Body of pancreas (tissue), 4 donors: Measurements from ENCODE around the gene DENND4A. TPM values are rescaled to one million over a fixed set of nuclear protein-coding genes. Genes with fewer than 3 reads are reported as not detected.

Experiments
- ATAC-seq: fragments of 150-250 bp; one replicate; pipeline ENCODE4 v1.9.1; 2016
- DNase-seq, 4 donors: peaks; one replicate each; pipeline ENCODE4 v3.0.0-alpha.2; 2019
- H3K27ac ChIP-seq, 4 donors: fragments of 200-600 bp; sonication (generic); 1 replicate in 3 of 4; 2 replicates in 1 of 4; pipeline versions ENCODE4 v1.5.1 to v1.6.1; 2016 to 2019; ENCODE audit warnings: mild to moderate bottlenecking in 1 of 4, mixed read lengths in 1 of 4, moderate library complexity in 1 of 4
- H3K27me3 ChIP-seq, 2 donors: fragments of 200-600 bp; sonication (generic); one replicate each; pipeline ENCODE4 v1.6.0; 2016; ENCODE audit warnings: mild to moderate bottlenecking in 1 of 2
- H3K36me3 ChIP-seq, 2 donors: fragments of 200-600 bp; sonication (generic); replicated peaks in 1 of 2; 2 replicates each; pipeline ENCODE4 v1.5.1; 2016; ENCODE audit warnings: low read depth in 2 of 2; ENCODE audit not compliant: insufficient read depth in 1 of 2
- H3K4me1 ChIP-seq: fragments of 200-600 bp; sonication (generic); one replicate; pipeline ENCODE4 v1.6.0; 2016
- H3K4me3 ChIP-seq, 2 donors: fragments of 200-600 bp; sonication (generic); 1 replicate in 1 of 2; 2 replicates in 1 of 2; pipeline ENCODE4 v1.5.1; 2016 to 2019
- H3K9me3 ChIP-seq, 3 donors: fragments of 200-600 bp; sonication (generic); 1 replicate in 2 of 3; 2 replicates in 1 of 3; pipeline ENCODE4 v1.5.1; 2016
- POLR2A ChIP-seq, 3 donors: fragments of 450-650 bp; IDR thresholded peaks; one replicate each; pipeline ENCODE4 v1.6.1; 2016; ENCODE audit warnings: antibody characterized with exemption in 3 of 3, mild to moderate bottlenecking in 2 of 3
- WGBS, 2 donors: methylation state at CpG; one replicate each; pipeline ENCODE4 v1.1.5; 2017; 5-methylcytosine and 5-hydroxymethylcytosine counted together
- intact Hi-C: fragments of 100-400 bp; cut with DNase I; formaldehyde crosslinking; loops from one replicate; pipeline ENCODE4 v1.15.1; 2023
- total RNA-seq, 2 donors: library from RNA; depleted of rRNA; stranded (reverse); fragments of >200 nt; gene quantifications; one replicate each; pipeline ENCODE4 v1.1.0, GENCODE V29; 2016
- TF ChIP-seq, protein P1 (sequence below), 7 experiments: fragments of 450-650 bp in 4 of 7; fragments of 200-600 bp in 3 of 7; sonication (generic) in 3 of 7; IDR thresholded peaks; one replicate each; pipeline ENCODE4 v1.5.1; 2016 to 2019; ENCODE audit warnings: antibody characterized with exemption in 7 of 7

The DENND4A gene
- total RNA-seq, 2 donors from 2014 or later = 45.7 to 59.3 TPM

DNA sequence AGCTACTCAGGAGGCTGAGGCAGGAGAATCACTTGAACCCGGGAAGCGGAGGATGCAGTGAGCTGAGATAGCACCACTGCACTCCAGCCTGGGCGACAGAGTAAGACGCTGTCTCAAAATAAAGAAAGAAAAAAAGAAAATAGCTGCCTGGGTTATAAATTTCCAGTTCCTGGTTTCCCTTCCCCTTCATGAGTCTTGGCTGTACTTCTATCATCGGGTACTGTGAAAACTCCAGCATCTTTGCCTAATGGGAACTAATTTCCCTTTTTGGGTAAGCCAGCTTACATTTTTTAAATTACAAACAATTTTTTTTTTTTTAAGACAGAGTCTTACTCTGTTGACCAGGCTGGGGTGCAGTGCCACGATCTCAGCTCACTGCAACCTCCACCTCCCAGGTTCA lies 15.0 kb downstream of the DENND4A start:
- peak overlapping the region in 1 of 4 donors; percentile 32 for H3K27ac ChIP-seq
- peaks cover 25% of the 10 kb centered on the region for H3K4me1 ChIP-seq
- no peaks in the 10 kb centered on the region for H3K36me3 ChIP-seq
- no peak for DNase-seq
- ATAC-seq = no peak
- H3K4me3 ChIP-seq = no peak overlapping the region
- 88 to 95% methylated on average over 6 of the region's 6 CpGs for WGBS, 2 donors
- no peaks in the 10 kb centered on the region for H3K9me3 ChIP-seq
- no peaks in the 10 kb centered on the region for H3K27me3 ChIP-seq
- TF ChIP-seq, protein P1, sequence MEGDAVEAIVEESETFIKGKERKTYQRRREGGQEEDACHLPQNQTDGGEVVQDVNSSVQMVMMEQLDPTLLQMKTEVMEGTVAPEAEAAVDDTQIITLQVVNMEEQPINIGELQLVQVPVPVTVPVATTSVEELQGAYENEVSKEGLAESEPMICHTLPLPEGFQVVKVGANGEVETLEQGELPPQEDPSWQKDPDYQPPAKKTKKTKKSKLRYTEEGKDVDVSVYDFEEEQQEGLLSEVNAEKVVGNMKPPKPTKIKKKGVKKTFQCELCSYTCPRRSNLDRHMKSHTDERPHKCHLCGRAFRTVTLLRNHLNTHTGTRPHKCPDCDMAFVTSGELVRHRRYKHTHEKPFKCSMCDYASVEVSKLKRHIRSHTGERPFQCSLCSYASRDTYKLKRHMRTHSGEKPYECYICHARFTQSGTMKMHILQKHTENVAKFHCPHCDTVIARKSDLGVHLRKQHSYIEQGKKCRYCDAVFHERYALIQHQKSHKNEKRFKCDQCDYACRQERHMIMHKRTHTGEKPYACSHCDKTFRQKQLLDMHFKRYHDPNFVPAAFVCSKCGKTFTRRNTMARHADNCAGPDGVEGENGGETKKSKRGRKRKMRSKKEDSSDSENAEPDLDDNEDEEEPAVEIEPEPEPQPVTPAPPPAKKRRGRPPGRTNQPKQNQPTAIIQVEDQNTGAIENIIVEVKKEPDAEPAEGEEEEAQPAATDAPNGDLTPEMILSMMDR (IDR thresholded peaks at IDR 0.05) = no peak
- TF ChIP-seq POLR2A (IDR thresholded peaks at IDR 0.05) = no peak
- intact Hi-C loops = no loop called here

DNA sequence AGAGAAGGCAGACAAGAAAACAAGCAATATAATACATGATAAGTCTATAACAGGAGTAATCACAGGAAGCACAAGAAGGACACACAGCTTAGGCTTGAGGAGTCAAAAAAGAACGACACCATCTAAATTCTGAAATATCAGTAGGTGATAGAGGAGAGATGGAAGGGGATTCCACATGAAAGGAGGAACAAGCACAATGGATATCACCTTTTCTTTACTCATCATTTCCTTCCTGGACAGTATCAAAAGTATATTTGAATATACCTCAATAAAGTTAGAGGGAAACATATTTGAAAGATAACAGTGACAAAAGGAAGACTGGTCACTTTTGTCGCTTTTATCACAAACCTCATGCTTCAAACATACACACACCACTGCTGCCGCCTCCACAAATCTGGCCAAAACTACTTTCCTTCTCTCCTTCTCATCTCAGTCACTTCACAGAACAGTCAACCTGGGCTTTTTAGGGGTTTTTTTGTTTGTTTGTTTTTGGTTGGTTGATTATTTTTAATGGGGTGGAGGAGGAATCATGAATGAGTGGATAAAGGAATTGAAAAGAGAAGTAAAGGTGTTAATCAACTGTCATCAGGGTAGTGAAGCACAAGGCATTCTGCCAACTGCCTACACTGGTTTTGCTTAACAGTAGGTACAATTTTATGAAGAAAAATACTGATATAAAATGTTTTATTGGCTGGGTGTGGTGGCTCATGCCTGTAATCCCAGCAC lies 18.5 kb downstream of the DENND4A start:
- intact Hi-C loops = no loop called here
- TF ChIP-seq, protein P1 (IDR thresholded peaks at IDR 0.05) = no peak
- no peak for TF ChIP-seq POLR2A (IDR thresholded peaks at IDR 0.05)
- DNase-seq (no peak), ATAC-seq (no peak)
- no peak overlapping the region for H3K27ac ChIP-seq
- H3K36me3 ChIP-seq = no peaks in the 10 kb centered on the region
- WGBS, 2 donors = 78 to 86% methylated on average over 3 of the region's 3 CpGs
- H3K9me3 ChIP-seq = no peaks in the 10 kb centered on the region
- no peaks in the 10 kb centered on the region for H3K27me3 ChIP-seq
- no peak overlapping the region for H3K4me3 ChIP-seq
- H3K4me1 ChIP-seq = peaks cover 27% of the 10 kb centered on the region

DNA sequence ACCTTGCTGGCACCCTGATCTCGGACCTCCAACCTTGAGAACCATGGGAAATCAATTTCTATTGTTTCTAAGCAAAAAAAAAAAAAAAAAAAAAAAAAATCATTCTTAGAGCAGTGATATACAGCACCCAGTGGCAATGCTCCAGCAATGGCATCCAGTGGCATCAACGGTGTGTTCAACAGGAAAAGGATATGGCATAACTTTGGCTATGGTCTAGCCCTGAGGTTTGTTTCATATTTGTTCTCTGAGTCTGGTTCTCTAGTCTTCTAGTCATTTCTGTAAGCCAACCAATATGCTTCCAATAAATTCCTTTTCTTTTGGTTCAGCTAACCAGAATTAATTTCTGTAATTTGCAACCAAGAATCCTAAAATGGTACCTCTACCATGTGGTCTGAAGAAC lies 19.2 kb downstream of the DENND4A start:
- Histone ChIP-seq H3K9me3 (no peaks in the 10 kb centered on the region), H3K4me3 (no peak overlapping the region), H3K4me1 (peaks cover 27% of the 10 kb centered on the region), H3K27me3 (no peaks in the 10 kb centered on the region), H3K36me3 (no peaks in the 10 kb centered on the region), H3K27ac (no peak overlapping the region)
- intact Hi-C loops = no loop called here
- no peak for DNase-seq
- TF ChIP-seq POLR2A (IDR thresholded peaks at IDR 0.05) = no peak
- TF ChIP-seq, protein P1 (IDR thresholded peaks at IDR 0.05) = no peak
- no peak for ATAC-seq
- 65 to 71% methylated on average over 2 of the region's 2 CpGs for WGBS, 2 donors

DNA sequence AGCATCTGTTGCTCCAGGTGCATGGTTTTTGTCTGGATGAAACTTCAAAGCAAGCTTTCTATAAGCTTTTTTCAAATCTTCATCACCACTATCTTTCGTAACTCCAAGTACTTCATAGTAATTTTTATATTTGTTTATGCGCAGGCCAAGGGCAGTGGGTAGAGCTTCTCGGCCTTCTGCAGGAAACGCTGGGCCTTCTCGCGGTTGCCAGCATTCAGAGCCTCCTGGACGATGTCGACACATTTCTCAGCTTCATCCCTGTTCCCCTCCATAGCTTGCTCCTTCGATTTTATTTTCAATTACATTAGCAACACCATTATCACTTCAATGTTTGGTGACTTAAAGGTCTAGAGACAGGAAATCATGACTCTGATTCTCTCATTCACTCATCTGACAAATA lies 20.2 kb downstream of the DENND4A start:
- no peak for ATAC-seq
- peaks cover 31% of the 10 kb centered on the region for H3K4me1 ChIP-seq
- 74 to 78% methylated on average over 9 of the region's 9 CpGs for WGBS, 2 donors

More for the DNA sequence above, 20.2 kb downstream of the DENND4A start:
- intact Hi-C loops = no loop called here
- Histone ChIP-seq H3K36me3 (no peaks in the 10 kb centered on the region), H3K27me3 (no peaks in the 10 kb centered on the region), H3K9me3 (no peaks in the 10 kb centered on the region), H3K4me3 (no peak overlapping the region), H3K27ac (no peak overlapping the region)
- no peak for DNase-seq
- TF ChIP-seq POLR2A (IDR thresholded peaks at IDR 0.05) = no peak
- TF ChIP-seq, protein P1 (IDR thresholded peaks at IDR 0.05) = no peak
